ENCODE results near the gene GAB1. TPM values are rescaled to one million over a fixed set of nuclear protein-coding genes. Genes with fewer than 3 reads are reported as not detected.

Gene GAB1
- total RNA-seq, 1 experiment from 2014 or later = 15.3 TPM

GRCh38 chr4:143397335-143397734 lies 60.7 kb downstream of the GAB1 start:
- H2AK5ac ChIP-seq (ENCODE audit: insufficient read length, low read length) = no peak overlapping the region
- H3K4ac ChIP-seq (ENCODE audit: low read depth, low read length) = no peak overlapping the region
- H3K14ac ChIP-seq (ENCODE audit: insufficient read depth, low read length) = no peak overlapping the region
- H2BK12ac ChIP-seq (ENCODE audit: insufficient read length, low read depth, low read length) = no peak overlapping the region
- H4K5ac ChIP-seq (ENCODE audit: insufficient read length, low read depth, low read length) = no peak overlapping the region
- TF ChIP-seq CTCF (conservative IDR thresholded peaks at IDR 0.05) = no peak
- H3K27ac ChIP-seq (ENCODE audit: insufficient read length, low read depth, low read length) = no peak overlapping the region
- no peaks in the 10 kb centered on the region for H4K20me1 ChIP-seq (ENCODE audit: control insufficient read depth, insufficient read depth, insufficient read length)
- H3K4me3 Mint-ChIP-seq = no peak overlapping the region
- no peaks in the 10 kb centered on the region for H3K36me3 Mint-ChIP-seq (ENCODE audit: insufficient read depth in 1 of 3, low read depth in 3 of 3)
- no peak for DNase-seq
- H3K4me1 Mint-ChIP-seq = peaks cover 29 to 31% of the 10 kb centered on the region in 2 experiments
- H3K27ac Mint-ChIP-seq = no peak overlapping the region
- no peak overlapping the region for H2BK5ac ChIP-seq (ENCODE audit: insufficient read length, low read length)
- no peak overlapping the region for H2BK120ac ChIP-seq (ENCODE audit: low read depth, low read length, poor library complexity, severe bottlenecking)
- no peak overlapping the region for H3T11ph ChIP-seq (ENCODE audit: low read length)
- H3K79me1 ChIP-seq (ENCODE audit: insufficient read depth, low read depth, low read length, poor library complexity, severe bottlenecking) = no peaks in the 10 kb centered on the region
- no peak overlapping the region for H3K9ac ChIP-seq (ENCODE audit: extremely low read depth, insufficient read length, low read length)
- no peaks in the 10 kb centered on the region for H3K23me2 ChIP-seq (ENCODE audit: insufficient read length, low read depth, low read length, poor library complexity, severe bottlenecking)
- H3K4me1 ChIP-seq (ENCODE audit: insufficient read depth, low read length) = no peaks in the 10 kb centered on the region
- no peak overlapping the region for H2AFZ ChIP-seq (ENCODE audit: low read length)
- H3K79me2 ChIP-seq (ENCODE audit: insufficient read depth, low read length) = 0 out of 2 replicates have a peak, but pooled peaks cover 2% of the 10 kb centered on the region
- H3K27me3 ChIP-seq (ENCODE audit: insufficient read depth, low read length) = no peaks in the 10 kb centered on the region
- no peak overlapping the region for H2BK15ac ChIP-seq (ENCODE audit: low read depth, low read length)
- WGBS (ENCODE audit: extremely low coverage, insufficient read length, low lambda C conversion rate) = no CpG with 5 or more reads among the region's 1 CpG
- H3K4me2 ChIP-seq (ENCODE audit: insufficient read depth, insufficient read length, low read length) = no peak overlapping the region
- H4K8ac ChIP-seq (replicated peaks; ENCODE audit: insufficient read length, low read depth, low read length) = no peak overlapping the region
- H3K27me3 Mint-ChIP-seq (ENCODE audit: low read depth) = no peaks in the 10 kb centered on the region
- H2BK20ac ChIP-seq (ENCODE audit: low read depth, low read length, poor library complexity, severe bottlenecking) = no peak overlapping the region
- H3K9me3 Mint-ChIP-seq = no peaks in the 10 kb centered on the region
- H3K18ac ChIP-seq (ENCODE audit: insufficient read length, low read depth, low read length) = no peak overlapping the region
- H3K56ac ChIP-seq (ENCODE audit: insufficient read length, low read depth, low read length) = no peak overlapping the region
- no peak overlapping the region for H3K23ac ChIP-seq (ENCODE audit: insufficient read length, low read depth, low read length)
- H3K9me3 ChIP-seq (ENCODE audit: control insufficient read depth, low read depth, low read length) = no peaks in the 10 kb centered on the region
- H4K91ac ChIP-seq (ENCODE audit: insufficient read length, low read depth, low read length) = no peak overlapping the region
